NCI-H446 (cell line): ENCODE measurements around the gene C15orf61.

Experiments
- DNase-seq, 2 experiments: peaks; one replicate each; lab custom pipeline; 2025; lab: John Stamatoyannopoulos, UW

The C15orf61 gene

DNA sequence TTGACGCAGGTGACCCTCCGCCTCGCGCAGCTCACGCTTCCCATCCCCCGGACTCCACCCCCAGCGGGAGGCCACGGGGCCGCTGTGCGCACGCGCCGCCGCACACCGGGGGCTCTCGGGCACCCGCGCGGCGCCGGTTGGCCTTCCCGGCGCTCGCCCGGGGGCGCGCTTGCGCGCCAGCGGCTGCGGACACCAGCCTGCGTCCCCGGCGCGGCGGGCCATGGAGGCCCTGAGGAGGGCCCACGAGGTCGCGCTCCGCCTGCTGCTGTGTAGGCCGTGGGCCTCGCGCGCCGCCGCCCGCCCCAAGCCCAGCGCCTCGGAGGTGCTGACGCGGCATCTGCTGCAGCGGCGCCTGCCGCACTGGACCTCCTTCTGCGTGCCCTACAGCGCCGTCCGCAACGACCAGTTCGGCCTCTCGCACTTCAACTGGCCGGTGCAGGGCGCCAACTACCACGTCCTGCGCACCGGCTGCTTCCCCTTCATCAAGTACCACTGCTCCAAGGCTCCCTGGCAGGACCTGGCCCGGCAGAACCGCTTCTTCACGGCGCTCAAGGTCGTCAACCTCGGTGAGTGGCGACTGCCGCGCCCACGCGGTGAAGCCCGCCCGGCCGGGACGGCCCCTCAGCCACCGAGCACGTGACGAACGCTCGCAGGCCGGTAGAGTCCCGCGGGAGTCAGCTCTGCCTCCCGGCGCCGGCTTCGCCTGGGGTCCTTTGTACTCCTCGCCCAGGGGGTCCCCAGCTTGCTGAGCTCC is at the start of gene C15orf61:
C15orf61 (plus strand) TSS at position 103 of the 754 bp plus-strand sequence; CDS start at position 221, 118 bp downstream.
- peak; percentile 28 to 80 for DNase-seq

DNA sequence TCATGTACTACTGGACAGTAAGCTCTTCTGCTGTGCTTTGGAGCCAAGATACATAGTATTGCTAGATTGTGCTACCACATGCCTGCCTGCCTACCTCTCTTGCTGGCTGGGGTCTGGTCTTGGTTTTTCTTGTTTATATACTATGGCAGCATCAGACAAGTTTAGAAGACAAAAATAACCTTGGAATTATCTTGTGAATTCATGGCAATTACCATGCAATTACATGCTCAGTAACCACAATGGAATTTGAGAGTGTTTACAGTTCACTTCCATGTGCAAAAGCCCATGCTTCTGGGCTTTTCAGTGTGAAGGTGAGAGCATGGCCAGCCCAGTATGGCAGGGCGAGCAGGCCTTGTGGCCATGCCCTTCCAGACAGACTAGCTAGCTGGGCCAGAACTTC is 48.0 kb upstream of the C15orf61 start:
- no peak for DNase-seq

GRCh38 chr15:67474405-67475110 is 46.4 kb upstream of the C15orf61 start:
- DNase-seq: no peak

- no peak for DNase-seq
These were observed 41.0 kb upstream of the C15orf61 start for GRCh38 chr15:67479781-67480505.

GRCh38 chr15:67480741-67481140 is 40.2 kb upstream of the C15orf61 start:
- no peak for DNase-seq

GRCh38 chr15:67481680-67482079 is 39.3 kb upstream of the C15orf61 start:
- no peak for DNase-seq

DNA sequence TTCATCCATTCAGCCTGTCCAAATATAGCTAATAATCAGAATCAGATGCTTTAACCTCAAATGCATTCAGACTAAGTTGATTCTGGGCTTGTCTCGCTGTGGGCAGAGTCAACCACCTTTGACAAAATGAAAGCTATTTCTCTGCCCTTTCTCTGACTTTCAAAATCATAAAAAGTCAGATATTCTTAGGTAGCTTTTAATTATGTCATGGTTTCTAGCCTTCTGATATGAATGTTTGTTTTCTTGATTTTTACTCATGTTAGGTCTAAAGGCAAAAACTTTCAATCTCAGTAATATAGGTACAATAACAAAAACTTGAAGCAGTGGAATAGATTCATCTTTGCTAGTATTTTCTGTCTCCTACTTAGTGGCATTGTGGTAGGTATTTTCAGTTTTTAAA is 25.3 kb upstream of the C15orf61 start:
- no peak for DNase-seq

- peak in 1 of 2 experiments; percentile 6 for DNase-seq
These were observed 19.6 kb upstream of the C15orf61 start for GRCh38 chr15:67501177-67501835.

DNA sequence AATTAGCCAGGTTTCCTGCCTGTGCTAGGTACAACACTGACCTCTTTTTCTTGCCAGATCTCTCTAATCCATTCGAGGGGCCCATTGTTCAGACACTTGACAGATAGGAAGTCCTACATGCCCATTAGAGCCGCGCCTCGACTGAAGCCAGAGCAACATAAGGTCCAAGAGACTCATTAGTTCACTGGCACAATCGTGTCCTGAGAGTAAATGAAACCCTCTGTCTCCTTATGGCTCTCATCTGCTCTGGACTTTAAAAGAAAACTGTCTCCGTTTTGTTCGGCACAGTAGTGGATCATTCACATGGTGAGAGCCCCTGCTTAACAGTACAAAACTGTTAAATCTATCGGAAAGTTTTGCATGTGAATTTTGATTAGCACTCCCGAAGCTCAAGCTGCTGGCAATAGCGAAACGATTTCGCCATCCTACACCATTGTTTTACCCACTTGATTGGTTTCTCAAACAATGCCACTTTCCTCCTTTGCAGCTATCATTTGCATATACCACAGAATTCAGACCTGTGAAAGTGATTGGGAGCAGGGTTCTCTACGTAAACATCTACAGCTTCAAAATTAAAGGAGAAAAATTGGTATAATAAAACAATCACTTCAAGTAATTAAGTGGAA is 19.0 kb upstream of the C15orf61 start:
- DNase-seq: peak; percentile 33 to 82

DNA sequence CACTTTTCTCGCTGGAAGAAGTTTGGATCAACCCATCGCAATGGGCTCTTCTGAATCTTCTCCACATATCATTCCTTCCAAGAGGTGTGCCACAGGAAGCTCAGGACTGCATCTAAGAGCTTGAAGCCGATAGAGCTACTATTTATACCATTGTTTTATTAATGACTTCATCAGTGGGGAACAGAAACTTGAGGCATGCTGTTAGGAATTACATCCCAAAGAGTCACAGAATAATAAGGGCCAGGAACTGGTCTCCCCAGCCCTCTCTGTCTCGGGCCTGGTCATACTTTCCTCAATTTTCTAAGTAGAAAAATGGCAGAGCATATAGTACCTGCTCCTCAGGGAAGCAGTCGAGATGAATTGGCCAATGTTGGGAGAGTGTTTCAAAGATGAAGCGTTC is 16.9 kb upstream of the C15orf61 start:
- DNase-seq: no peak

- no peak for DNase-seq
These were observed 16.1 kb upstream of the C15orf61 start for GRCh38 chr15:67504796-67505195.

DNA sequence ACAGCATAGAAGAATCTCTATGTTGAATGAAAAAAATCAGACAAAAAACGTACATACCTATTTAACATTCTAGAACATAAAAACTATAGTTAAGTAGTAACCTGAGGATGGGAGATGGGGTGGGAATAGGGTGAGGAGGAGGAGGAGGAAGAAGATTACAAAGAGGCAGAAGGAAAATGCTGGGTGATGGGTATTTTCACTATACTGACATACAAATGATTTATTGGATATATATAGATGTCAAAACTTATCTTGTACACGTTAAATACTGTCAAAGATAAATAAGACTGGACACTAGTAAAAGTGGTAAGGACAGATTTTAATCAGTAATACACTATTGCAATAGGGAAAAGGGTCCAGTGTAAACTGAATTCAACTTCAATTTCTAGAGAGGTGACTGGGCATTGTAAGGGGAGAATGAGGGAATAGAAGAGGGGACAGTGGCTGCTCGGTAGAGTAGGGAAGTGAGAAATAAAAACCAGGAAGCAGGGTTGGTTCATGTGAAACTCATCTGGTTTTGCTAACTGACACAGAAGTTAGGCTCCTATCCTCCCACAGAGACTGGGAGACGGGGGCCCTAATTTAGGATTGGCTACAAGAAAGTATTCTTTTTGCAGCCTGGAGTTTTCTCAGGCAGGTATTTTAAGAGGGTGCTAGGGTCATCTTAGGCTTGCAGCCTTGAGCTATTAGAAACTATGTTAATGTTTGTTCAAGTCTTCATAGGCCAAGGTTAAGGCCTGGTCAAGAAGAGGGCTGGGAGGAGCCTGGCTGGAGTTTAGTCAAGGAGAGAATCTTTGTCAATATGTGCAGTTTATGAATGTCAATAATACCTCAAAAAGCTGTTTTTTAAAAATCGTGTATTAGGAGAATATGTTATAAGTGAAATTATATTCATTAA is 15.0 kb upstream of the C15orf61 start:
- DNase-seq: no peak

GRCh38 chr15:67506775-67507747 is 13.9 kb upstream of the C15orf61 start:
- no peak for DNase-seq

- no peak for DNase-seq
These were observed 12.5 kb upstream of the C15orf61 start for GRCh38 chr15:67508407-67508806.

GRCh38 chr15:67509918-67510317 is 11.0 kb upstream of the C15orf61 start:
- DNase-seq: no peak

DNA sequence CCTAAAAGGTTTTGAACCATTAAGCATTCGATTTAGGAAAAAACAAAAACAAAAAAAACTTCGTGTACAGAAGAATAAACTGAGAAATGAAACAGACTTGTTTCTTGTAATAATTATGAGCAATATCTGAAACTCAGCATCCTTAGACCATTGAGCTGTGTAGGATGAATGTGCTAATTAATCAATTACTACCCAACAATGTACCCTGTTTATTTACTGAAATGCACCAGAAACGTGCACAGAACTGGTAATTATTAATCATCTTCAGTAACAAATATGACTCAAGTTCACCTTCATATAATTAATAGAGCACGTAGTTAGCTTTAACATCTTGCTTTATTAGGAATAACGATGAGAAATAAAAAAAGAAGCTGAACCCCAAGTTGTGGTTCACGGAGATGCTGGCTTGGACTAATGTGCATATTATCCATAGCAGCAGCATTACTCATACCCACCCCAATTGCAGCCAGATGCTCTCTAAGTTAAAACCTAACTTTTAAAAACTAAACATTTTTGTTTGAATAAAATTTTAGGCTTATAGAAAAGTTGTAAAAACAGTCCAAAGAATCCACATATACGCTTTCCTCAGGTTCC is 10.2 kb upstream of the C15orf61 start:
- no peak for DNase-seq

DNA sequence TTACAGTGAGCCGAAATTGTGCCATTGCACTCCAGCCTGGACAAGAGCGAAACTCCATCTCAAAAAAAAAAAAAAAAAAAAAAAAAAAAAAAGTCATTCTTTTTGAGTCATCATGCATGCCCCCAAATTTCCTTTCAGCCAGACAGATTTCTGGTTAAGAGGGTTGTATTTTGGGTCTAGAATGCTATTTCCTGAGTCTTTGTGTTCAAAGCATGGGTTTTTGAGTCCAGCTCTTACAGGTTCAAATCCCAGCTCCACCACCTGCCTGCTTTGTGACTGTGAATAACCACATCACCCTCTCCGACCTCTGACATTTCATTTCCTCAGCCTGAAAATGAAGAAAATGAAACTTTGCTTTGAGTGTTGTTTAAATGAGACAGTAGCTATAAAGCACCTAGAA is 9.3 kb upstream of the C15orf61 start:
- DNase-seq: no peak

- no peak for DNase-seq
These were observed 8.8 kb upstream of the C15orf61 start for GRCh38 chr15:67512140-67512539.
